HG02970 (cell line): ENCODE measurements around the gene PRSS27.
"Not testable (repeated sequence)": the region's sequence is repeated elsewhere in the genome, so short reads cannot be mapped to it uniquely, and the experiment has no call there.

Experiments
- ATAC-seq: cut with Tn5 transposase; IDR thresholded peaks from one replicate; pipeline ENCODE4 v1.9.1; 2021; ENCODE audit warnings: mild to moderate bottlenecking, moderate library complexity, moderate number of reproducible peaks; ENCODE audit not compliant: unreplicated experiment, low FRiP score

The PRSS27 gene

GRCh38 chr16:2734844-2735515, 15.0 kb upstream of the PRSS27 start:
- no peak for ATAC-seq

DNA sequence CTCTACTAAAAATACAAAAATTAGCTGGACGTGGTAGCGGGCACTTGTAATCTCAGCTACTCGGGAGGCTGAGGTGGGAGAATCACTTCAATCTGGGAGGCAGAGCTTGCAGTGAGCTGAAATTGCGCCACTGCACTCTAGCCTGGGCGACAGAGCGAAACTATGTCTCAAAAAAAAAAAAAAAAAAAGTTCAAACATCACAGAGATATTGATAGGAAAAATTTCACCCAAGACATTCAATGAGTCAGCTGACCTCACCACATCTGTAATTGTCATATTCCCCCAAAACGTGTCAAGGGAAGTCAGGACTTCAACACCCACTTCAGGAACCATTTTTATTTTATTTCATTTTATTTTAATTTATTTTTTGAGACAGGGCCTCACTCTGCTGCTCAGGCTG, 8.0 kb upstream of the PRSS27 start:
- ATAC-seq = no peak

GRCh38 chr16:2726923-2727322, 6.9 kb upstream of the PRSS27 start:
- ATAC-seq = no peak

DNA sequence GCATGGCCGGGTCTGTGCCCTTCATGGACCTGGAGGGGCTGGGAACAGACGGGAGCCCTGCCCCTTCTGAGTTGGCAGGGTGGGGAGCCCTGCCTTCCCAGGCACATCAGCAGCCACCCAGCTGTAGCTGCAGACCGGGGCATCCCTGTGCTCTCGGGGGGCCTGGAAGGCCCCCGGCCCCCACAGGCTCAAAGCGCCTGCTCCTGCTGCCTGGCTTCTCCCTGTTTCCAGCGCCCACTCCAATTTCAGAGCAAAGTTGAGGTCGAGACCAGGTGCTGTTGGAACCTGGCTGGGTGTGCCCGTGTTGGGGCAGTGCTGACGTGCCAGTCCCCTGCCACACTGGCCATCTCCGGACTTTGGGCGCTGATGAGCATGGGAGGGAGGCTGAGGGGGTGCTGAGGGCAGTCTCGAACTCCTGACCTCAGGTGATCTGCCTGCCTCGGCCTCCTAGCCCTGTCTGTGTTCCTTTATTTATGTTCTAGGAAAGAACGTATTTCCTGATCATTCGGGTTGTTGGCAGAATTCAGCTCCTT, 4.9 kb upstream of the PRSS27 start:
- no peak for ATAC-seq

GRCh38 chr16:2724088-2724676, 4.2 kb upstream of the PRSS27 start:
- ATAC-seq = no peak

- ATAC-seq = not testable (repeated sequence)
Observed at GRCh38 chr16:2721634-2722173, 1.7 kb upstream of the PRSS27 start.

DNA sequence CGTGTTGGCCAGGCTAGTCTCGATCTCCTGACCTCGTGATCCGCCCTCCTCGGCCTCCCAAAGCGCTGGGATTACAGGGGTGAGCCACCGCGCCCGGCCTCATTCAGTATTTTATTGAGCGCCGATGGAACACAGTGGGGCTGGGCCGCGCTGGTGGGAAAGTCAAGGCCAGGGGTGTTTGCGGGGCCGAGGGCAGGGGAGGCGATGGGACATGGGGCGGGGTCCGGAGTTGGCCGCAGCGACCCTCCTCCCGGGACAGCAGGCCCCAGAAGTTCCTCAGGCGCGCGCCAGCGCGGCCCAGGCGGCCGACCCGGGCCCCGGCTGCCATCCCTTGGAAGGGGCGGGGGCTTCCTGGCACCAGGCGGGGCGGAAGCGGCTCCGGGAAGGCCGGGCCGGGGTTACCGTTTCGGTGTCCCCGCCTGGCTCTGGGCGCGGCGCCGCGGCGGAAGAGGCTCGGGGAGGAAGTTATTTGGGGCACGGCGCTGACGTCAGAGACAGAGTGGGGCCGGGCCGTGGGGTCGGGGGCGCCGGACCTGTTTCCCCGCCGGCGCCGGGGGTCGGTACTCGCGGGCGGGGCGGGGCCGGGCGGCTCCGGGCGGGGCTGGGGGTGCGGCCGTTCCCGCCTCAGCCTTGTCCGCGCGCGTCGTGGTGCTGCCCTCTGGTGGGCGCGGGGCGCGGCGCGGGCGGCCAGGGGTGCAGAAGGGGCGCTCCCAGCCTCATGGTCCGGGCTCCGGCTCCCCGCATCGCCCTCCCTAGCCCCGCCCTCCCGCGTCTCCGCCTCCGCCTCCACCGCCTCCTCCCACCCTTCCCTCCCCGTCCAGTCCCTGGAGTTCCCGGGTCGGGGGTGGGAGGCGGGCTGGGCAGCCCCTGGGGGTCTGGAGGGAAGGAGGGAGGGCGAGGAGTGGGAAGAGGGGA, 952 bp upstream of the PRSS27 start:
- ATAC-seq = peak; percentile 81

- ATAC-seq = no peak
Observed at GRCh38 chr16:2719328-2720063, 528 bp downstream of the PRSS27 start.

- ATAC-seq = no peak
Observed at GRCh38 chr16:2717383-2718263, 2.4 kb downstream of the PRSS27 start.

GRCh38 chr16:2716948-2717347, 3.1 kb downstream of the PRSS27 start:
- ATAC-seq = no peak

- ATAC-seq = no peak
Observed at GRCh38 chr16:2715966-2716885, 3.8 kb downstream of the PRSS27 start.

DNA sequence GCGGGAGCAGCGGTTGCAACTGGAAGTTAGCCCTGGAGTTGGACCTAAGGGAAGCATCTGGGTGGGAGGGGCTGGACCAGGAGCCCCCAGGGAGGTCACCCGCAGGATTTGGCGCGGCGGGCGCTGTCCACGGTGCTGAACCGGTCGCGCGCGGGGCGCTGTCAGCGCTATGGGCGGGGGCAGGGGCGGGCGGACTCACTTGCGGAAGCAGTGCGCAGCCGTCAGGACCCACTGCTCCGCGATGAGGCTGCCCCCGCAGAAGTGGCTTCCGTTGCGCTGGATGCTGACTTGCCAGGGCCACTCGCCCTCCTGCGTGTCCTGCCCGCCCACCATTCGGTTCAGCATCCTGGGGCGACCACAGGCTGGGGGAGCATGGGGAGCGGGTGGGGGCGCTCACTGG, 4.5 kb downstream of the PRSS27 start:
- no peak for ATAC-seq

GRCh38 chr16:2715064-2715463, 5.0 kb downstream of the PRSS27 start:
- ATAC-seq = no peak

DNA sequence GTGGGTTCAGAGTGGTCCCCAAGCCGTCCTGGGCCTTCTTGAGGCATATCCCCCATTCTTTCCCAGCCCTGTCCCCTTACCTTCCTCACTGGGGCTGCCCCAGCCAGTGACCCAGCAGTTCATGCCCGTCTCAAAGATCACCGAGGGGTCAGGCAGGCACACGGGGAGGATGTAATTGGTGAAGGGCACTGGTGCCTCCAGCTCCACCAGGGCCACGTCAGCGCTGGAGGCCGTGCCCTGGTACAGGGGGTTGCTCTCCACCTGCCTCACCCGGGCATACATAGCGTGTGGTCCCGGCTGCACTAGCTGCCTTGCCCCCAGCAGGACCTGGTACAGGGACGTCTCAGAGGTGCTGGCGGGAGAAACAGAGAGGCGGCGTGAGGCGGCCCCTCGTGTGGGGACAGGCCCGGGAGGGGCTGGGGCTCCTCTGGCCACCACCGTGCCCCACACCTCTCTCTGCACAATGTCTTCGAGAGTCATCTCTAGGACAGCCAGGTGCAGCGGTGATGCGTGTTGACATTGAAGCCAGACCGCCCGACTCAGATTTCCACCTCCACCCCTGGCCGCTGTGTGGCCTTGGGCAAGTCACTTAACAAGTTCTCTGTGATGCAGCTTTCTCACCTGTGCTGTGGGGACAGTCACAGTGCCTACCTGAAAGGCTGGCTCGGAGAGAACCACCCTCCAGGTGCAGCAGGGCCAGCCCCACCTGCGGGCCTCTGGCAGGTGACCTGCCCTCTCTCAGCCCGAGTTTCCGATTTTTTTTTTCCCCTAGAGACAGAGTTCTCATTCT, 5.8 kb downstream of the PRSS27 start:
- no peak for ATAC-seq

DNA sequence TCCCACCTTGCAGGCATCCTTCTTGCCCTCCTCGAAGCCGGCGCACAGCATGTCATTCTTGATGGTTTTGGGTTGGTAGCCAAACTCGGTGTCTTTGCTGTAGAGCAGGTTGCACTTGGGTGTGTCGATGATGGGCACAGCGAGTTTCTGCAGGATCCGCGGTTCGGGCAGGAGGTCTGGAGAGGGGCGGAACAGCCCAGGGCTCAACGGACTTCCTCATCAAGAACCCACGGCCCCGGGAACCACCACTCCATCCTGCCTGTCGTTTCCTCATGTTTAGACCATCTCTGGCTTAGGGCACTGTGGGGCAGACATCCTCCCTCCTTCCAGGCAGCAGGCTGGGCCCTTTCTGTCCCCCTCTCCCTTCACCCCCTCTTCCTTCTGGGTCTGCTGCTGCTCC, 6.5 kb downstream of the PRSS27 start:
- no peak for ATAC-seq

DNA sequence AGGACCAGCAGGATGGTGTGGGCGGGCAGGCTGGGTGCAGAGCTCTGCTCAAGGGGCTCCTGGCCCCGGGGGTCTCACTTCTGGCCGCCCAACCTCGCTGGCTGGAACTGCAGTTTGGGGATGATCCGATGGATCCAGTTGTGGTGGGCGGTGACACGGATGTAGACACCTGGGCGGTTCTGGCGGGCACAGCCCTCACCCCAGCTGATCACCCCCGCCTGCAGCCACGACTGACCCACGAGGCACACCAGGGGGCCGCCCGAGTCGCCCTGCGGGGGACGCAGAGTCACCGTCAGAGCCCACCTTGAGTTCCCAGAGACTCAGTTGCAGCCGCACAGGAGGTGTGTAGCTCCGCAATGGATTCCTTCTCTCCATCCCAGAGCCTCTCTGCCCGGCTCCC, 7.5 kb downstream of the PRSS27 start:
- no peak for ATAC-seq

GRCh38 chr16:2712063-2712441, 8.0 kb downstream of the PRSS27 start:
- no peak for ATAC-seq
